ENCODE measurements around the gene RAD50. TPM values are rescaled to one million over a fixed set of nuclear protein-coding genes. Genes with fewer than 3 reads are reported as not detected.

The RAD50 gene
- total and polyA plus RNA-seq, 10 of the 15 experiments (the other 5 are each of a cell fraction or from before 2014, with no cell fraction given), result 12.8 to 68.6 (median 47.0) TPM

GRCh38 chr5:132688536-132689339, 132.0 kb downstream of the RAD50 start (continued):
- no peak for TF ChIP-seq MLLT1 (IDR thresholded peaks at IDR 0.05)
- peak; percentile 15 for TF ChIP-seq MEF2B (IDR thresholded peaks at IDR 0.05; ENCODE audit: partially characterized antibody, poor library complexity, severe bottlenecking)
- TF ChIP-seq, protein P1, sequence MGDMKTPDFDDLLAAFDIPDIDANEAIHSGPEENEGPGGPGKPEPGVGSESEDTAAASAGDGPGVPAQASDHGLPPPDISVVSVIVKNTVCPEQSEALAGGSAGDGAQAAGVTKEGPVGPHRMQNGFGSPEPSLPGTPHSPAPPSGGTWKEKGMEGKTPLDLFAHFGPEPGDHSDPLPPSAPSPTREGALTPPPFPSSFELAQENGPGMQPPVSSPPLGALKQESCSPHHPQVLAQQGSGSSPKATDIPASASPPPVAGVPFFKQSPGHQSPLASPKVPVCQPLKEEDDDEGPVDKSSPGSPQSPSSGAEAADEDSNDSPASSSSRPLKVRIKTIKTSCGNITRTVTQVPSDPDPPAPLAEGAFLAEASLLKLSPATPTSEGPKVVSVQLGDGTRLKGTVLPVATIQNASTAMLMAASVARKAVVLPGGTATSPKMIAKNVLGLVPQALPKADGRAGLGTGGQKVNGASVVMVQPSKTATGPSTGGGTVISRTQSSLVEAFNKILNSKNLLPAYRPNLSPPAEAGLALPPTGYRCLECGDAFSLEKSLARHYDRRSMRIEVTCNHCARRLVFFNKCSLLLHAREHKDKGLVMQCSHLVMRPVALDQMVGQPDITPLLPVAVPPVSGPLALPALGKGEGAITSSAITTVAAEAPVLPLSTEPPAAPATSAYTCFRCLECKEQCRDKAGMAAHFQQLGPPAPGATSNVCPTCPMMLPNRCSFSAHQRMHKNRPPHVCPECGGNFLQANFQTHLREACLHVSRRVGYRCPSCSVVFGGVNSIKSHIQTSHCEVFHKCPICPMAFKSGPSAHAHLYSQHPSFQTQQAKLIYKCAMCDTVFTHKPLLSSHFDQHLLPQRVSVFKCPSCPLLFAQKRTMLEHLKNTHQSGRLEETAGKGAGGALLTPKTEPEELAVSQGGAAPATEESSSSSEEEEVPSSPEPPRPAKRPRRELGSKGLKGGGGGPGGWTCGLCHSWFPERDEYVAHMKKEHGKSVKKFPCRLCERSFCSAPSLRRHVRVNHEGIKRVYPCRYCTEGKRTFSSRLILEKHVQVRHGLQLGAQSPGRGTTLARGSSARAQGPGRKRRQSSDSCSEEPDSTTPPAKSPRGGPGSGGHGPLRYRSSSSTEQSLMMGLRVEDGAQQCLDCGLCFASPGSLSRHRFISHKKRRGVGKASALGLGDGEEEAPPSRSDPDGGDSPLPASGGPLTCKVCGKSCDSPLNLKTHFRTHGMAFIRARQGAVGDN (IDR thresholded peaks at IDR 0.05), result peak; percentile 85

DNA sequence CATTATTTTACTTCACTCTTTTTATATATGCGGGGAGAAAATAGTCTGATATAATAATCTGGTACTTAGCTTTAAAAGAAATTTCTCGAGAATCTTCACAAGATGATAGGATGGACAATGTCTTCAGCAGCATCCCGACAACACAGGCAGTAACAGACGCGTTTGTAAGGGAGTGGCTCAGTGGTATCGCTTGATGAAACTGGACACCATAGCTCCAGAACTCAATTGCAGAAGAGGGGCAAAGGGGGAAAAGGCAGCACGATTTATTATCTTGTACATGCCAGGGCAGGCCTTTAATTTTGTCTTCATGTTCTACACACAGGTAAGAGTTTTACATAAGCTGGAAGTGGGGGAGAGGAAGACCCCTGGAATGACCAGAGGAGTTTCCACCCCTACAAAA, 132.7 kb downstream of the RAD50 start:
- FAIRE-seq (no peak), DNase-seq (ENCODE audit: low read depth, low spot score) (no peak), ATAC-seq (no peak)
- intact Hi-C loops (cut with micrococcal nuclease; ENCODE audit: unreplicated experiment) (loop anchor here (2.0 kb wide), 1 partner anchor 27 kb away; no protein-coding TSS in a partner anchor), in situ Hi-C loops (cut with MboI) (no loop called here)
- no peak overlapping the region for H2AFZ ChIP-seq (ENCODE audit: control insufficient read depth, low read depth, low read length)
- peaks cover 18% of the 10 kb centered on the region; the same call in 1 of the 2 replicates for H3K4me1 ChIP-seq (ENCODE audit: control insufficient read depth, insufficient read depth, low read length)
- no peak overlapping the region for H3K4me3 ChIP-seq
- no peak overlapping the region for H3K4me2 ChIP-seq (ENCODE audit: control insufficient read depth, insufficient read depth)
- no peak overlapping the region for H3K27ac ChIP-seq (ENCODE audit: control insufficient read depth, insufficient read depth)
- no peak overlapping the region for H3K9ac ChIP-seq (ENCODE audit: control insufficient read depth, insufficient read depth, low read length)
- no peaks in the 10 kb centered on the region for H3K79me2 ChIP-seq (ENCODE audit: control insufficient read depth, insufficient read depth, low read length)
- H3K9me3 ChIP-seq (replicated peaks; ENCODE audit: control insufficient read depth, insufficient read depth, low read length), result no peaks in the 10 kb centered on the region; the same call in 2 of the 3 replicates
- TF ChIP-seq MLLT1 (IDR thresholded peaks at IDR 0.05) (peak; percentile 51), RAD21 (IDR thresholded peaks at IDR 0.05; ENCODE audit: insufficient read depth, low read depth, low read length) (no peak)
- no peaks in the 10 kb centered on the region for H4K20me1 ChIP-seq (ENCODE audit: control insufficient read depth, insufficient read depth)
- CTCF ChIA-PET, result interaction anchor here (0.9 to 4.4 kb wide), 6 partner anchors 11 to 118 kb away, joined by 3 to 20 read pairs (median 6); no protein-coding TSS in a partner anchor
- H3K36me3 ChIP-seq (ENCODE audit: control insufficient read depth in 2 of 2, insufficient read depth in 2 of 2, low read length in 1 of 2), result no peaks in the 10 kb centered on the region
- WGBS (ENCODE audit: insufficient coverage, insufficient replicate concordance, low lambda C conversion rate, missing lambda C conversion rate), result 99% methylated on average over 7 of the region's 7 CpGs
- H3K27me3 ChIP-seq (replicated peaks in 1 of 2; ENCODE audit: control insufficient read depth in 2 of 2, insufficient read depth in 2 of 2, low read length in 1 of 2), result no peaks in the 10 kb centered on the region
- POLR2A ChIA-PET, result interaction anchor here (0.6 to 8.8 kb wide), 14 partner anchors 13 to 87 kb away, joined by 3 to 79 read pairs (median 3); partner anchors contain the start of gene IL4
- RAD21 ChIA-PET (ENCODE audit: unreplicated experiment), result interaction anchor here (0.9 to 8.2 kb wide), 14 partner anchors 11 to 130 kb away, joined by 3 to 95 read pairs (median 5); partner anchors contain the start of genes IL4 and KIF3A
- BruUV-seq (replicated peaks), result TSS peak; percentile 100
- SMC1A ChIA-PET (ENCODE audit: uncharacterized antibody, unreplicated experiment), result interaction anchor here (0.7 to 8.8 kb wide), 23 partner anchors 13 to 162 kb away, joined by 3 to 116 read pairs (median 4); partner anchors contain the start of genes IL13, IL4 and KIF3A

All from GM12878 (cell line).